CD4-positive, CD25-positive, alpha-beta regulatory T cell (primary cell): ENCODE data around the gene HDHD2. TPM values are rescaled to one million over a fixed set of nuclear protein-coding genes. Genes with fewer than 3 reads are reported as not detected.
A peak's percentile ranks its signal among the peaks of the same experiment; 100 is the strongest.

Source experiments
- ATAC-seq, 2 donors: fragments of 150-1000 bp; cut with Tn5 transposase; one replicate each; pipeline ENCODE4 v1.10.0; 2021; ENCODE audit warnings: low read depth in 2 of 2, moderate number of reproducible peaks in 2 of 2, moderate library complexity in 1 of 2
- DNase-seq, 3 donors: peaks; one replicate each; pipeline versions ENCODE4 v3.0.0 to v3.0.0-alpha.2; 2012 to 2022; ENCODE audit warnings: mixed read lengths in 1 of 3
- H3K27ac ChIP-seq: one replicate; pipeline ENCODE4 v1.7.0; 2013; ENCODE audit warnings: mild to moderate bottlenecking, low read length; ENCODE audit not compliant: insufficient read depth, poor library complexity, severe bottlenecking
- H3K27me3 ChIP-seq: one replicate; pipeline ENCODE4 v1.7.0; 2013; ENCODE audit warnings: low read length; ENCODE audit not compliant: control insufficient read depth, insufficient read depth
- H3K36me3 ChIP-seq: one replicate; pipeline ENCODE4 v1.7.0; 2013; ENCODE audit warnings: mild to moderate bottlenecking, low read length, moderate library complexity; ENCODE audit not compliant: control insufficient read depth, insufficient read depth
- H3K4me1 ChIP-seq: 2 replicates; pipeline ENCODE4 v1.7.0; 2013; ENCODE audit warnings: mild to moderate bottlenecking, low read length; ENCODE audit not compliant: insufficient read depth, control insufficient read depth, poor library complexity, severe bottlenecking
- H3K4me3 ChIP-seq: one replicate; pipeline ENCODE4 v1.7.0; 2013; ENCODE audit warnings: low read depth, mild to moderate bottlenecking, low read length, moderate library complexity
- H3K9me3 ChIP-seq, 2 experiments: 1 replicate in 1 of 2; 2 replicates in 1 of 2; pipeline ENCODE4 v1.7.0; 2013; ENCODE audit warnings: low read length in 2 of 2, mild to moderate bottlenecking in 1 of 2, moderate library complexity in 1 of 2; ENCODE audit not compliant: control insufficient read depth in 2 of 2
- H3K27ac Mint-ChIP-seq, 3 donors: one replicate each; pipeline ENCODE4 v1.8.0; 2020 to 2022; ENCODE audit warnings: mild to moderate bottlenecking in 3 of 3, mixed read lengths in 3 of 3, moderate library complexity in 2 of 3
- H3K27me3 Mint-ChIP-seq: one replicate; pipeline ENCODE4 v1.8.0; 2022; ENCODE audit warnings: mild to moderate bottlenecking, mixed read lengths
- H3K36me3 Mint-ChIP-seq: one replicate; pipeline ENCODE4 v1.8.0; 2020; ENCODE audit warnings: mixed read lengths
- H3K4me1 Mint-ChIP-seq, 4 donors: one replicate each; pipeline ENCODE4 v1.8.0; 2020 to 2022; ENCODE audit warnings: mixed read lengths in 4 of 4, mild to moderate bottlenecking in 1 of 4
- H3K4me3 Mint-ChIP-seq, 4 donors: one replicate each; pipeline ENCODE4 v1.8.0; 2020 to 2022; ENCODE audit warnings: mild to moderate bottlenecking in 4 of 4, mixed read lengths in 4 of 4, moderate library complexity in 3 of 4
- H3K9me3 Mint-ChIP-seq, 7 donors: one replicate each; pipeline ENCODE4 v1.8.0; 2020 to 2022; ENCODE audit warnings: mixed read lengths in 7 of 7, mild to moderate bottlenecking in 3 of 7, moderate library complexity in 2 of 7
- polyA plus RNA-seq, 4 donors: library from polyadenylated mRNA; unstranded; fragments of 300-500 nt; fragmentation: Illumina TruSeq; gene quantifications; one replicate each; pipeline ENCODE4 v1.2.3, GENCODE V29; 2021
- total RNA-seq: library from RNA; stranded (reverse); gene quantifications from one replicate; pipeline ENCODE4 v1.2.3, GENCODE V29; 2022

Gene HDHD2
- total and polyA plus RNA-seq, 5 donors from 2014 or later = 18.7 to 46.7 (median 43.9) TPM

- Mint-ChIP-seq H3K36me3 (no peaks in the 10 kb centered on the region), H3K9me3 (peaks cover 0 to 8% (median 2%) of the 10 kb centered on the region in 7 donors), H3K27me3 (peaks cover 47% of the 10 kb centered on the region), H3K4me1 (peaks cover 0 to 3% (median 1%) of the 10 kb centered on the region in 4 donors), H3K4me3 (peak overlapping the region in 1 of 4 donors; percentile 59), H3K27ac (no peak overlapping the region)
- H3K4me3 ChIP-seq = no peak overlapping the region
- H3K9me3 ChIP-seq = peaks cover 6% of the 10 kb centered on the region in 2 experiments
- peaks cover 1% of the 10 kb centered on the region for H3K27me3 ChIP-seq
- no peaks in the 10 kb centered on the region for H3K36me3 ChIP-seq
- H3K27ac ChIP-seq = no peak overlapping the region
- no peak for ATAC-seq
- peaks cover 13% of the 10 kb centered on the region for H3K4me1 ChIP-seq
- no peak for DNase-seq
These were observed 29.2 kb upstream of the HDHD2 start for GRCh38 chr18:47179520-47179919.

GRCh38 chr18:47175898-47176575, 25.7 kb upstream of the HDHD2 start, which contains the start of gene IER3IP1:
Gene IER3IP1, minus strand, starts transcription at chr18:47176364. Its CDS starts 87 bp downstream, at chr18:47176277.
- Histone ChIP-seq H3K36me3 (no peaks in the 10 kb centered on the region), H3K4me3 (peak within 1 kb of the TSS; percentile 86), H3K27ac (peak within 1 kb of the TSS; percentile 15), H3K4me1 (peaks cover 17% of the 10 kb centered on the region), H3K9me3 (no peaks in the 10 kb centered on the region), H3K27me3 (peaks cover 1% of the 10 kb centered on the region)
- peak within 1 kb of the TSS in 2 of 3 donors; percentile 50 to 77 for H3K27ac Mint-ChIP-seq
- ATAC-seq = peak; percentile 91 to 94
- H3K27me3 Mint-ChIP-seq = peaks cover 29% of the 10 kb centered on the region
- H3K36me3 Mint-ChIP-seq = no peaks in the 10 kb centered on the region
- H3K9me3 Mint-ChIP-seq = no peaks in the 10 kb centered on the region
- H3K4me3 Mint-ChIP-seq = peak within 1 kb of the TSS; percentile 55 to 84 (median 70)
- peaks cover 0 to 7% (median 1%) of the 10 kb centered on the region in 4 donors for H3K4me1 Mint-ChIP-seq
- peak; percentile 74 to 93 (median 86) for DNase-seq

- Mint-ChIP-seq H3K9me3 (no peaks in the 10 kb centered on the region), H3K4me3 (no peak overlapping the region), H3K27me3 (peaks cover 22% of the 10 kb centered on the region), H3K36me3 (no peaks in the 10 kb centered on the region), H3K4me1 (peaks cover 0 to 9% (median 1%) of the 10 kb centered on the region in 4 donors), H3K27ac (peak overlapping the region in 1 of 3 donors; percentile 50)
- ATAC-seq (no peak), DNase-seq (peak in 1 of 3 donors; percentile 3)
- H3K36me3 ChIP-seq = no peaks in the 10 kb centered on the region
- H3K9me3 ChIP-seq = no peaks in the 10 kb centered on the region
- peak overlapping the region; percentile 15 for H3K27ac ChIP-seq
- H3K27me3 ChIP-seq = no peaks in the 10 kb centered on the region
- H3K4me1 ChIP-seq = peaks cover 17% of the 10 kb centered on the region
- peak overlapping the region; percentile 86 for H3K4me3 ChIP-seq
These were observed 25.1 kb upstream of the HDHD2 start for GRCh38 chr18:47175283-47175897.

GRCh38 chr18:47174545-47175116, 24.3 kb upstream of the HDHD2 start:
- H3K27me3 ChIP-seq = no peaks in the 10 kb centered on the region
- no peak for DNase-seq
- no peaks in the 10 kb centered on the region for H3K36me3 ChIP-seq
- Mint-ChIP-seq H3K27ac (no peak overlapping the region), H3K4me1 (peaks cover 0 to 9% (median 2%) of the 10 kb centered on the region in 4 donors), H3K9me3 (no peaks in the 10 kb centered on the region), H3K4me3 (no peak overlapping the region), H3K36me3 (no peaks in the 10 kb centered on the region), H3K27me3 (peaks cover 16% of the 10 kb centered on the region)
- peaks cover 17% of the 10 kb centered on the region for H3K4me1 ChIP-seq
- ATAC-seq = no peak
- no peaks in the 10 kb centered on the region for H3K9me3 ChIP-seq
- H3K27ac ChIP-seq = no peak overlapping the region
- peak overlapping the region; percentile 86 for H3K4me3 ChIP-seq

GRCh38 chr18:47172476-47172875, 22.2 kb upstream of the HDHD2 start:
- Mint-ChIP-seq H3K36me3 (no peaks in the 10 kb centered on the region), H3K4me1 (peaks cover 0 to 18% (median 13%) of the 10 kb centered on the region in 4 donors), H3K27ac (no peak overlapping the region), H3K9me3 (no peaks in the 10 kb centered on the region), H3K4me3 (no peak overlapping the region), H3K27me3 (peaks cover 10% of the 10 kb centered on the region)
- H3K4me1 ChIP-seq = peaks cover 17% of the 10 kb centered on the region
- H3K27ac ChIP-seq = no peak overlapping the region
- no peak for ATAC-seq
- DNase-seq = no peak
- no peak overlapping the region for H3K4me3 ChIP-seq
- H3K27me3 ChIP-seq = no peaks in the 10 kb centered on the region
- no peaks in the 10 kb centered on the region for H3K36me3 ChIP-seq
- no peaks in the 10 kb centered on the region for H3K9me3 ChIP-seq

- no peak overlapping the region for H3K27ac ChIP-seq
- Mint-ChIP-seq H3K4me1 (peaks cover 4 to 36% (median 22%) of the 10 kb centered on the region in 4 donors), H3K36me3 (peaks cover 8% of the 10 kb centered on the region), H3K9me3 (no peaks in the 10 kb centered on the region), H3K27ac (peak overlapping the region in 1 of 3 donors; percentile 56), H3K27me3 (no peaks in the 10 kb centered on the region), H3K4me3 (no peak overlapping the region)
- no peaks in the 10 kb centered on the region for H3K4me1 ChIP-seq
- no peak overlapping the region for H3K4me3 ChIP-seq
- DNase-seq (no peak), ATAC-seq (no peak)
- no peaks in the 10 kb centered on the region for H3K9me3 ChIP-seq
- no peaks in the 10 kb centered on the region for H3K27me3 ChIP-seq
- no peaks in the 10 kb centered on the region for H3K36me3 ChIP-seq
These were observed 18.6 kb upstream of the HDHD2 start for GRCh38 chr18:47168913-47169312.

- H3K27ac ChIP-seq = no peak overlapping the region
- no peak overlapping the region for H3K27ac Mint-ChIP-seq
- no peaks in the 10 kb centered on the region for H3K9me3 ChIP-seq
- no peak overlapping the region for H3K4me3 Mint-ChIP-seq
- no peaks in the 10 kb centered on the region for H3K36me3 ChIP-seq
- H3K9me3 Mint-ChIP-seq = no peaks in the 10 kb centered on the region
- peaks cover 8% of the 10 kb centered on the region for H3K36me3 Mint-ChIP-seq
- H3K27me3 ChIP-seq = no peaks in the 10 kb centered on the region
- peaks cover 6 to 39% (median 23%) of the 10 kb centered on the region in 4 donors for H3K4me1 Mint-ChIP-seq
- ATAC-seq = no peak
- no peaks in the 10 kb centered on the region for H3K4me1 ChIP-seq
- H3K27me3 Mint-ChIP-seq = no peaks in the 10 kb centered on the region
- no peak overlapping the region for H3K4me3 ChIP-seq
- no peak for DNase-seq
These were observed 18.2 kb upstream of the HDHD2 start for GRCh38 chr18:47168509-47168908.
